Measurements from ENCODE around the gene PLA2G1B. TPM values are rescaled to one million over a fixed set of nuclear protein-coding genes. Genes with fewer than 3 reads are reported as not detected.

Gene PLA2G1B
- total RNA-seq, 4 donors from 2014 or later, result not detected

GRCh38 chr12:120332523-120332922 is 4.9 kb upstream of the PLA2G1B start:
- DNase-seq, result no peak
- H3K9me3 ChIP-seq, result peaks cover 0 to 14% (median 1%) of the 10 kb centered on the region in 4 donors
- no peaks in the 10 kb centered on the region for H3K36me3 ChIP-seq
- peaks cover 0 to 7% (median 0%) of the 10 kb centered on the region in 4 donors for H3K4me1 ChIP-seq
- H3K27me3 ChIP-seq, result no peaks in the 10 kb centered on the region
- TF ChIP-seq CTCF (IDR thresholded peaks at IDR 0.05), result no peak
- TF ChIP-seq POLR2A (IDR thresholded peaks at IDR 0.05), result no peak
- H3K4me3 ChIP-seq, result no peak overlapping the region
- peak overlapping the region in 1 of 4 donors; percentile 22 for H3K27ac ChIP-seq

DNA sequence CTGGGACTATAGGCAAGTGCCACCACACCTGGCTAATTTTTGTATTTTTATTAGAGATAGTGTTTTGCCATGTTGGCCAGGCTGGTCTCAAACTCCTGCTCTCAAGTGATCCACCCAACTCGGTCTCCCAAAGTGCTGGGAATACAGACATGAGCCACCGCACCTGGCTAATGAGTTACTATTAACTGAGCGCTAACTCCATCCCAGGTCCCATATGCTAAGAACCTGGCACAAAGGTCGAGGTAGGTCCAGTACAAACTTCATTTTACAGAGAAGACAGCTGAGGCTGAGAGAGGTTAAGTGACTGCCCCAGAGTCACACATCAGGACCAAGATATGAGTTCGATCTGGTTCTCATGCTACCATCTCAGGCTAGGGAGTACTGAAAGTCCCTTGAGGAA is 4.5 kb upstream of the PLA2G1B start:
- no peak overlapping the region for H3K4me3 ChIP-seq
- DNase-seq, result peak in 1 of 3 donors; percentile 61
- H3K27ac ChIP-seq, result peak overlapping the region in 1 of 4 donors; percentile 22
- H3K9me3 ChIP-seq, result peaks cover 0 to 9% (median 0%) of the 10 kb centered on the region in 4 donors
- H3K4me1 ChIP-seq, result peaks cover 0 to 7% (median 0%) of the 10 kb centered on the region in 4 donors
- no peak for TF ChIP-seq POLR2A (IDR thresholded peaks at IDR 0.05)
- TF ChIP-seq CTCF (IDR thresholded peaks at IDR 0.05), result no peak
- H3K27me3 ChIP-seq, result no peaks in the 10 kb centered on the region
- no peaks in the 10 kb centered on the region for H3K36me3 ChIP-seq

- Histone ChIP-seq H3K27me3 (no peaks in the 10 kb centered on the region), H3K27ac (no peak overlapping the region), H3K9me3 (peaks cover 0 to 3% (median 0%) of the 10 kb centered on the region in 4 donors), H3K4me1 (peaks cover 0 to 7% (median 0%) of the 10 kb centered on the region in 4 donors), H3K4me3 (no peak overlapping the region), H3K36me3 (no peaks in the 10 kb centered on the region)
- DNase-seq, result no peak
- TF ChIP-seq POLR2A (IDR thresholded peaks at IDR 0.05), result no peak
- no peak for TF ChIP-seq CTCF (IDR thresholded peaks at IDR 0.05)
These were observed 3.8 kb upstream of the PLA2G1B start for GRCh38 chr12:120331390-120331789.

- Histone ChIP-seq H3K27ac (no peak overlapping the region), H3K27me3 (no peaks in the 10 kb centered on the region)
- no peak for TF ChIP-seq CTCF (IDR thresholded peaks at IDR 0.05)
- TF ChIP-seq POLR2A (IDR thresholded peaks at IDR 0.05), result no peak
These were observed 649 bp upstream of the PLA2G1B start for GRCh38 chr12:120328228-120328627.

GRCh38 chr12:120324841-120325417 is 2.6 kb downstream of the PLA2G1B start:
- H3K36me3 ChIP-seq, result no peaks in the 10 kb centered on the region
- H3K27ac ChIP-seq, result no peak overlapping the region
- no peak for DNase-seq
- no peak overlapping the region for H3K4me3 ChIP-seq
- TF ChIP-seq CTCF (IDR thresholded peaks at IDR 0.05), result no peak
- TF ChIP-seq POLR2A (IDR thresholded peaks at IDR 0.05), result no peak
- H3K9me3 ChIP-seq, result no peaks in the 10 kb centered on the region
- no peaks in the 10 kb centered on the region for H3K27me3 ChIP-seq
- H3K4me1 ChIP-seq, result peaks cover 0 to 8% (median 0%) of the 10 kb centered on the region in 4 donors

More at GRCh38 chr12:120328228-120328627, 649 bp upstream of the PLA2G1B start:
- Histone ChIP-seq H3K4me1 (peaks cover 0 to 7% (median 0%) of the 10 kb centered on the region in 4 donors), H3K4me3 (no peak overlapping the region), H3K9me3 (no peaks in the 10 kb centered on the region), H3K36me3 (no peaks in the 10 kb centered on the region)
- no peak for DNase-seq

Measured in Peyer's patch (tissue), 4 donors.